GM12873 (cell line): ENCODE measurements around the gene ALS2CL.

Source experiments
- TF ChIP-seq, protein P1 (sequence below): IDR thresholded peaks from 2 replicates; pipeline ENCODE4 v1.5.1; 2012; ENCODE audit warnings: low read depth, mild to moderate bottlenecking, moderate library complexity, low read length, control low read depth; ENCODE audit not compliant: insufficient read depth; ENCODE audit errors: missing control alignments

The ALS2CL gene

DNA sequence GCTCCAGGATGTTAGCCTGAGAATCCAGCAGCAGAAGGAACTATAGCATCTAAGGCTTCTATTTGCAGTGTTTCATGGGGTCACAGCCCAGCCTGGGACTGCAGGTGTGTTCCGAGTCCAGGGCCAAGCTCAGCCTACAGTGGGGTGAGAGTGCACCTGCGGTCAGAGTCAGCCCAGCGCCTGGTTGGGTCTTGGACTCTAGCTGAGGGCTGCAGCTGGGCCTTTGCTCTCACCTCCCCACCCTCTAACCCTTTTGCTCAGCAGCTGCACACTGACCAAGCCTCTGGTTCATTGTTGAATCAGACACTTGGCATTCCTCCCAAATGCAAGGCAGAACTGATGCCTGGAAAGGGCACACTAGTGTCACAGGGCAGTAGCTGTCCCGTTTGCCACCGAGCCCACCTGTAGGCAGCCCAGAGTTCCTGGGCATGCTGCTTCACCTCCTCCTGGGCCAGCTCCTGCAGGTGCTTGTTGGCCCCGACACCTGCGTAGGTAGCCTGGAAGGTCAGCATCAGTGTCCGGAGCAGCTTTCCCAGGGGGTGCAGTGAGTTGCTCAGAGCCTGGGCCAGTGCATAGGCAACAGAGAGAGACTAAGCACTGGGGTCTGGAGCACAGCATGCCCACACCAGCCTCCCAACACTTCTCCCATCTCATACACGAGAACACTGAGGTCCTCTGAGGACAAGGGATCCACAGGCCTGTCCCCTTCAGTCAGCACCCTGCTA, 17.5 kb downstream of the ALS2CL start:
- TF ChIP-seq, protein P1, sequence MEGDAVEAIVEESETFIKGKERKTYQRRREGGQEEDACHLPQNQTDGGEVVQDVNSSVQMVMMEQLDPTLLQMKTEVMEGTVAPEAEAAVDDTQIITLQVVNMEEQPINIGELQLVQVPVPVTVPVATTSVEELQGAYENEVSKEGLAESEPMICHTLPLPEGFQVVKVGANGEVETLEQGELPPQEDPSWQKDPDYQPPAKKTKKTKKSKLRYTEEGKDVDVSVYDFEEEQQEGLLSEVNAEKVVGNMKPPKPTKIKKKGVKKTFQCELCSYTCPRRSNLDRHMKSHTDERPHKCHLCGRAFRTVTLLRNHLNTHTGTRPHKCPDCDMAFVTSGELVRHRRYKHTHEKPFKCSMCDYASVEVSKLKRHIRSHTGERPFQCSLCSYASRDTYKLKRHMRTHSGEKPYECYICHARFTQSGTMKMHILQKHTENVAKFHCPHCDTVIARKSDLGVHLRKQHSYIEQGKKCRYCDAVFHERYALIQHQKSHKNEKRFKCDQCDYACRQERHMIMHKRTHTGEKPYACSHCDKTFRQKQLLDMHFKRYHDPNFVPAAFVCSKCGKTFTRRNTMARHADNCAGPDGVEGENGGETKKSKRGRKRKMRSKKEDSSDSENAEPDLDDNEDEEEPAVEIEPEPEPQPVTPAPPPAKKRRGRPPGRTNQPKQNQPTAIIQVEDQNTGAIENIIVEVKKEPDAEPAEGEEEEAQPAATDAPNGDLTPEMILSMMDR, result no peak

DNA sequence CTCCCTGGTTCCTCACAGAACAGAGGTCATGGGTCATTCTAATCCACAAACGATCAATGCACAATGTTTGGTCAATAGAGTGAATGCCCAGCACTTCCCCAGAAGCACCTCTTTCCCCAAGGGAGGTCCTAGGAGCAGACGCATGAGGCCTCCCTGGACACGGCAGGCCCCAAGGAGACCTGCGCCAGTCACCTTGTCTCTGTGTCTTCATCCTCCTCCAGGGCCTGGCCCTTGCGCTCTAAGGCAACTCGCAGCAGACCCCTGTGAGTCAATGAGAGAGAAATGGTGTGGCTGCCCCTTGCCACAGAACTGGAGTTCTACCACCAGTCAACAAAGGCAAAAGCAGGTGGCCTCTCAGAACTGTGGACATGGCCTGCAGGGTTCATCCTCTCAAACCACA, 18.1 kb downstream of the ALS2CL start:
- TF ChIP-seq, protein P1, result no peak

DNA sequence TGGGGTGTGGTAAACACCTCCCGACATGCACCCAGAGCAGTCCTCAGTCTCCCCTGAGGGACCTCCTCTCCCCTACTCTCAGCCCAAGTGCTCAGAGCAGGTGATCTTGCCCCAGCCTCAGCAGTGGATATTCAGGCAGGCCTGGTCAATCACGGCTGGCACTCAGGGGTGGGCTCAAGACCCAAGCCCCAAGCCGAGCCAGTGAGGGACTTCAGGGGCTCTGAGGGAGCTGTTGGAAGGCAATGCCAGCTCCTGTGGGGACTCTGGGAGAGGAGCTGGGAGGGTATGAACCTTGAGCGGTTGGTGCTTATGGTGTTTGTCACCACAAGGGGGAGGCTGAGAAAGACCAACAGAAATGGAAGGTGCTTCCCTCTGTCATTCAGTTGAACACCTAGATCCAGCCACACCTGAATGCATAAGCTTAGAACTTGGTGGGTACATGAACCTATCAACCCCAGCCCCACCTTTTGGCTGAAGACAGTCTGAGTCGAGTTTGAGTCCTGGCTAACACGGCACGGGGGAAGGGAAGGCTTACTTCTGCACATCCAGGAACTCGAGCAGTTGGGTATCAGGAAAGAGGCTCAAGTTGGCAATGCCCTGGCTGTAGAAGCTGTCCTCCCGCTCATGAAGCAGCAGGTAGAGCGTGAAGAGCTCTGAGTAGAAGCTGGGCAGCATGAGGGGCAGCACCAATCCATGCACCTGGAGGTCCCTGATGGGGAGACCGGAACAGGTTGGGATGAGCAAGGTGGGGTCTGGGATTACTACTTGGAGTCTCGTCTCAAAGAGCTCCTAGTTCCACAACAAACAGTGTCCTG, 19.2 kb downstream of the ALS2CL start:
- TF ChIP-seq, protein P1, result peak; percentile 60

DNA sequence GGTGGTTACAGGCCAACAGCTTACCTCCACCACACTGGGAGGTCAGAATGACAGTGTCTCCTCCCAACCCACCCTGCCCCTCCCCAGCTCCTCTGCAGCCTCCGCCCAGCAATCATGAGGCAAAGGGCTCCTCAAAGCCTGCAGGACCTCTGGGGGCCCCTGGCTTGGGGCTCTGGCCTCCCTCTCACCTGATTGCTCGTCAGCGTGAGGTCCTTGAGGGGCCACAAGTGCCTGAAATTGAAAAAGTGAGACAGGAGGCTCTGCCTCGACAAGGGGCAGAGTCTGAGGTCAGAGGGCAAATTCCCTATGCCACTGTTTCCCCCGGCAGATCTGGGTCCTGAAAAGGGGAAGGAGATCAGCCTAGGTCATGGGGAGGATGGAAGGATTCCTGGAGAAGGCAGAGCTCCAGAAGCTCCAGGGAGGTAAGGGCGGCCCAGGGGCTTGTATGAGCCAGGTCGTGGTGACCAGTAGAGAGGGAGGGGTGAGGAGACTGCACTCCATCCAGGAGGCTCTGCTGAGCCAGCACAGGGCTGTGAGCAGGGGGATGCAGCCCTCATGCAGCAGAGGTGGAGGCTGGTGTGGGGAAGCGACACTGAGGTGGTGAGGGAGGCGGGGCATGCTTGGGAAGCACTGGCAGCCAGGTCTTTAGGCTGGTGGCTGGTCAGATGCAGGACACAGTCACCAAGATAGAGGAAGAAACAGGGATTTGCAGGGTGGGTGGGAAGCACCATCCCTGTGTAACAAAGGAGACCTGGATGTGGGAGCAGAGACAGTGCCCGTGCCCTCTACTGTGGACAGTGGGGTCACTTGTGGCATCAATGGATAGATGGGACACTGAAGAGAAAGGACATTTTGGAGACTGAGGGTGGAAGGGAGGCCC, 20.1 kb downstream of the ALS2CL start:
- TF ChIP-seq, protein P1, result no peak

DNA sequence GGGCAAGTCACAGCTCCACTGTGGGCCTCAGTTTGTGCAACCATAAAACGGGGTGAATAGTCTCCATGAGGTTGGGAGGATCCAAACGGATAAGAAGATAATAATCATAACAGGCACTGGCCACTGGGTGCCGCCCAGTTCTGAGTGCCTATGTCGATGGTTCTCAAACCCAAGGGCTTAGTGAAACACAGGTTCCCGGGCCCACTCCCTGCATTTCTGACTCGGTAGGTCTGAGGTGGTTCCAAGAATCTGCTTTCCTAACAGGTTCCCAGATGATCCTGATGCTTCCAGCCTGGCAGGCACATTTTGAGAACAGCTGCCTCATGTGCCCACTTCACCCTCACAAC, 21.2 kb downstream of the ALS2CL start:
- TF ChIP-seq, protein P1, result no peak

DNA sequence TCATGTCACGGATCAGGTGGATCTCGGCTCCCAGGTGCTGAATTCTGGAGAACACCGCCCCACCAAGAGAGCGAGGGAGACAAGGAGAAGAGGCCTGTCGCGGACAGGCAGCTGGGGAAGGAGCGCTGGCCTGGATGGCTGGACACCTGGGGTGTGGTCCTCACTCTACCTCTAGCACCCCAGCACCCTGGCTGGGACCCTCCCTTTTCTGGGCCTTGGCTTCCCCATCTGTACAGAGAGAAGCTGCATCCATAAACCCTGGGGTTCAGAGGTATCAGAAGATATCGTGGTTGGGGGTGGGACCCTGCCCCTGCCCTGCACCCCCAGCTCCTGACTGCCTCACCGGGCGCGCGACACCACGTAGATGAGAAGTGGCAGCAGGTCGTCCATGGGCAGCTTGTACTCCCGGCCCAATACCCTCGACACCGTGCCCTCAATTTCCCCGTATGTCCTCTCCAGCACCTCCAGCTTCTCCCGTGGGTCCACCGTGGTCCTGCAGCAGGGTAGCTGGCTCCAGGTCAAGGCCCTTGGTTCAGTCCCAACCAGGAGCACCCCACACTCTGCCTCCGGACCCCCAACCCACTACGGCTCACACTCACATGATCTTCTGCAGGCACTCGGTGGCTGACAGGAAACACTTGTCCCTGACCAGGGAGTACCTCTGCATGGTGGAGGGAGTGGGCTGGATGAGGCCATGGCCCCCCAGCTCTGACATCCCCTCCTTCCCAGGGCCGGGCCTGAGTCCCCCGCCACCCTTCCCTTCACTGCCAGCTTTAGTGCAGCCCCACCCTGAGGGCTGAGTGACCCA, 21.7 kb downstream of the ALS2CL start:
- TF ChIP-seq, protein P1, result no peak
